ENCODE measurements around the gene ROCK1. TPM values are rescaled to one million over a fixed set of nuclear protein-coding genes. Genes with fewer than 3 reads are reported as not detected.

ROCK1 gene
- total and polyA plus RNA-seq, 3 donors from 2014 or later, result 9.6 to 46.3 (median 43.1) TPM

- H3K4me1 ChIP-seq, result no peaks in the 10 kb centered on the region
- no peak overlapping the region for H3K27ac ChIP-seq
- intact Hi-C loops (cut with DNase I; ENCODE audit: low total_unique reads), result loop anchor here (10.0 kb wide), 1 partner anchor 186 kb away; no protein-coding TSS in a partner anchor
- TF ChIP-seq POLR2A (IDR thresholded peaks at IDR 0.05) (no peak), CTCF (IDR thresholded peaks at IDR 0.05) (no peak)
- H3K27me3 ChIP-seq, result no peaks in the 10 kb centered on the region
- 94 to 96% methylated on average over 3 of the region's 3 CpGs for WGBS, 2 donors
- H3K4me3 ChIP-seq, result no peak overlapping the region
- H3K9me3 ChIP-seq, result no peaks in the 10 kb centered on the region
- no peaks in the 10 kb centered on the region for H3K36me3 ChIP-seq (ENCODE audit: low read depth, missing control alignments)
- no peak for DNase-seq
Observed at GRCh38 chr18:20988726-20989125, 122.9 kb downstream of the ROCK1 start.

GRCh38 chr18:20975077-20975476 is 136.5 kb downstream of the ROCK1 start:
- H3K36me3 ChIP-seq (ENCODE audit: low read depth, missing control alignments), result no peaks in the 10 kb centered on the region
- no peak for DNase-seq
- H3K4me1 ChIP-seq, result no peaks in the 10 kb centered on the region
- H3K27ac ChIP-seq, result no peak overlapping the region
- H3K27me3 ChIP-seq, result no peaks in the 10 kb centered on the region
- no peak overlapping the region for H3K4me3 ChIP-seq
- no peaks in the 10 kb centered on the region for H3K9me3 ChIP-seq
- TF ChIP-seq CTCF (IDR thresholded peaks at IDR 0.05) (no peak), POLR2A (IDR thresholded peaks at IDR 0.05) (no peak)
- intact Hi-C loops (cut with DNase I; ENCODE audit: low total_unique reads), result no loop called here
- WGBS, 2 donors, result 90 to 97% methylated on average over 2 of the region's 2 CpGs

GRCh38 chr18:20971886-20972267 is 139.7 kb downstream of the ROCK1 start:
- Histone ChIP-seq H3K36me3 (ENCODE audit: low read depth, missing control alignments) (no peaks in the 10 kb centered on the region), H3K4me1 (no peaks in the 10 kb centered on the region), H3K4me3 (no peak overlapping the region), H3K9me3 (no peaks in the 10 kb centered on the region), H3K27me3 (no peaks in the 10 kb centered on the region), H3K27ac (no peak overlapping the region)
- no peak for DNase-seq
- intact Hi-C loops (cut with DNase I; ENCODE audit: low total_unique reads), result no loop called here
- TF ChIP-seq POLR2A (IDR thresholded peaks at IDR 0.05), result no peak
- TF ChIP-seq CTCF (IDR thresholded peaks at IDR 0.05), result peak in 1 of 3 experiments; percentile 46

GRCh38 chr18:20966795-20967194 is 144.8 kb downstream of the ROCK1 start:
- H3K36me3 ChIP-seq (ENCODE audit: low read depth, missing control alignments), result no peaks in the 10 kb centered on the region
- intact Hi-C loops (cut with DNase I; ENCODE audit: low total_unique reads), result no loop called here

More at GRCh38 chr18:20966795-20967194, 144.8 kb downstream of the ROCK1 start:
- no peaks in the 10 kb centered on the region for H3K9me3 ChIP-seq
- H3K4me3 ChIP-seq, result no peak overlapping the region
- H3K4me1 ChIP-seq, result no peaks in the 10 kb centered on the region
- 89 to 100% methylated on average over 2 of the region's 2 CpGs for WGBS, 2 donors
- no peak overlapping the region for H3K27ac ChIP-seq
- TF ChIP-seq CTCF (IDR thresholded peaks at IDR 0.05) (no peak), POLR2A (IDR thresholded peaks at IDR 0.05) (no peak)
- DNase-seq, result no peak
- no peaks in the 10 kb centered on the region for H3K27me3 ChIP-seq
